Activated CD4-positive, alpha-beta T cell treated with anti-CD3 and anti-CD28 coated beads, Interleukin-2, amount 50 U/mL, for 4 hours (primary cell): ENCODE measurements around the gene FXYD4.
"Not testable (repeated sequence)": the region's sequence is repeated elsewhere in the genome, so short reads cannot be mapped to it uniquely, and the experiment has no call there.

Experiments used
- DNase-seq, 2 experiments: peaks; one replicate each; pipeline ENCODE4 v3.0.0-alpha.2; 2020

Gene FXYD4

DNA sequence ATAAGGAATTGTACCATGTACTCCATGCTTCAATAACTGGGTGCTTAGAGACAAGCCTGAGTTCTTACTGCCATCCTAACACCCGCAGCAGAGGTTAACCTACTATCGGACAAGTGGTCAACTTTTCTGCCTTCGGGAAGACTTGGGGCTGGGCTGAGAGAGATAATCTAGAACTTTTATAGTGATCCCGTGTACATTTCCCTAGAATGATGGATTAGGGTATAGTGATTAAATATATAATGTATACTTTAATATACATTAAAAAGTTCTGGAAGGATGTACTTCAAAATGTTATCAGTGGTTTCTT lies 49.7 kb downstream of the FXYD4 start:
- DNase-seq, result no peak

DNA sequence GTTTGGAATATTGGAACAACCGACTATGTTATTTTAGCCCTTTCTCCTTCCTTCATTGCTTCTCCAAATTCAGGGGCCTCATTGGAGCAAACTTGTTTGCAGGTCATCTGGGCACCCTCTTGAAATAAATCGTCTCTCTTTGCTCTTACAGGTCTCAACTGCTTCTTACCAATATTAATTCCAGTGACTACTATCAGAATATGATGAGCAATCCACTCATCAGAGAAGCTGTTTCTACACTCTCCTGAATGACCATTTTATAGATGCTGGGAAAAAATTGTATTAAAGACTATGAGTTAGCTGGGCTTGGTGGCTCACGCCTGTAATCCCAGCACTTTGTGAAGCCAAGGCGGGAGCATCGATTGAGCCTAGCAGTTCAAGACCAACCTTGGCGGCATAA lies 50.1 kb downstream of the FXYD4 start:
- DNase-seq, result no peak

DNA sequence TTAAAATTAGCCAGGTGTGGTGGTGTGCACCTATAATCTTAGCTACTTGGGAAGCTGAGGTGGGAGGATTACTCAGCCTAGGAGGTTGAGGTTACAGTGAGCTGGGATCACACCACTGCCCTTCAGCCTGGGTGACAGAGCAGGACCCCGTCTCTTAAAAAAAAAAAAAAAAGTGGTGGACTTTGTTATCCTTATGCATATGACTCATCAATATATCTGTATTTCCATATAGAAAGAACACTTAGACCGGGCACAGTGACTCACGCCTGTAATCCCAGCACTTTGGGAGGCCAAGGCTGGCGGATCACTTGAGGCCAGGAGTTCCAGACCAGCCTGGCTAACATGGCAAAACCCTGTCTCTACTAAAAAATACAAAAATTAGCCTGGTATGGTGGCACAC lies 50.5 kb downstream of the FXYD4 start:
- DNase-seq, result not testable (repeated sequence)

DNA sequence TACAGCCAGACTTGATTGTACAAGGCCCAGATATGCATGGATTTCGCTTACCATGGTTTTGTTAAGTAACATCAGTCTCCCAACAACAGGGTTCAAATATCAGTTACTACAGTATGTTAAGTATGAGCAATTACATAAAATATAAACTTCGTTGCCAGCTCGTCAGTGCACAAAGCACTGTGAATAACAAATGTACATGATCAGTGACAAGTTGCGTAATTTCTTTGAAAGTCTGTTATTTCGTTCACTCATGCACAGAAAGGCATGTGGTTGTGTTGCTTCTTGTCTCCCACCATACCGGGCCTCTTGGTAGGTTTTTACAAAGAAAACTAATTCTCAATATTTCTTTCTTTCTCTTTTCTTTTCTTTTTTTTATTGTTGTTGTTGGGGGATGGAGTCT lies 53.0 kb downstream of the FXYD4 start:
- DNase-seq, result no peak
